H1 (cell line): ENCODE measurements around the gene BARHL1. TPM values are rescaled to one million over a fixed set of nuclear protein-coding genes. Genes with fewer than 3 reads are reported as not detected.

ENCODE experiments used
- CTCF ChIA-PET: fragments of 300-600 bp; sonication (Branson Sonifier 250); formaldehyde crosslinking; loops from one replicate; lab custom pipeline; 2021; ENCODE audit not compliant: partially characterized antibody; lab: Charles Lee
- POLR2A ChIA-PET: fragments of 300-600 bp; sonication (Branson Sonifier 250); formaldehyde crosslinking; loops from one replicate; lab custom pipeline; 2021; ENCODE audit warnings: inconsistent platforms; ENCODE audit not compliant: partially characterized antibody; lab: Charles Lee
- DNase-seq, 2 experiments: peaks; one replicate each; pipeline versions ENCODE4 v3.0.0 to v3.0.0-alpha.2; 2010 to 2022; ENCODE audit warnings: low spot score in 2 of 2, low read depth in 1 of 2, mixed read lengths in 1 of 2
- FAIRE-seq: peaks from 2 replicates; lab custom pipeline; 2011; peaks lifted over from hg19 to GRCh38; lab: Jason Lieb, UNC
- H2AFZ ChIP-seq: 2 replicates; pipeline ENCODE4 v1.8.1; 2012; ENCODE audit warnings: low read length, inconsistent platforms
- H2AK5ac ChIP-seq: 2 replicates; pipeline ENCODE4 v1.6.1; 2013; ENCODE audit warnings: low read depth, low read length
- H2BK120ac ChIP-seq: replicated peaks from 2 replicates; pipeline ENCODE3; 2013; ENCODE audit warnings: low read depth, low read length, inconsistent platforms
- H2BK12ac ChIP-seq: 2 replicates; pipeline ENCODE4 v1.6.1; 2013; ENCODE audit warnings: low read depth, low read length
- H2BK15ac ChIP-seq: 2 replicates; pipeline ENCODE4 v1.6.1; 2013; ENCODE audit warnings: low read length
- H2BK20ac ChIP-seq: 2 replicates; pipeline ENCODE4 v1.6.1; 2013; ENCODE audit warnings: low read length
- H2BK5ac ChIP-seq: 2 replicates; pipeline ENCODE4 v1.6.1; 2013; ENCODE audit warnings: low read depth, low read length
- H3K14ac ChIP-seq: 2 replicates; pipeline ENCODE4 v1.6.1; 2013; ENCODE audit warnings: inconsistent platforms; ENCODE audit not compliant: insufficient read length
- H3K18ac ChIP-seq: 2 replicates; pipeline ENCODE4 v1.6.1; 2013; ENCODE audit warnings: low read length; ENCODE audit errors: extremely low read depth
- H3K23ac ChIP-seq: 2 replicates; pipeline ENCODE4 v1.6.1; 2013; ENCODE audit warnings: inconsistent platforms; ENCODE audit not compliant: insufficient read length
- H3K23me2 ChIP-seq: 2 replicates; pipeline ENCODE4 v1.6.1; 2013; ENCODE audit warnings: low read depth, low read length
- H3K27ac ChIP-seq: 2 replicates; pipeline ENCODE4 v1.6.1; 2011; ENCODE audit warnings: low read depth, low read length, inconsistent platforms
- H3K27me3 ChIP-seq, 4 experiments: replicated peaks in 1 of 4; 1 replicate in 1 of 4; 2 replicates in 3 of 4; pipeline versions ENCODE4 v1.6.1 to v1.8.1; 2011 to 2013; ENCODE audit warnings: low read length in 3 of 4, mild to moderate bottlenecking in 3 of 4, inconsistent platforms in 2 of 4, mixed read lengths in 2 of 4, moderate library complexity in 1 of 4; ENCODE audit not compliant: control insufficient read depth in 3 of 4, insufficient read depth in 3 of 4; ENCODE audit errors: extremely low read depth in 1 of 4
- H3K36me3 ChIP-seq, 4 experiments: 2 replicates each; pipeline versions ENCODE4 v1.6.1 to v1.8.1; 2011 to 2013; ENCODE audit warnings: mild to moderate bottlenecking in 4 of 4, low read length in 3 of 4, moderate library complexity in 2 of 4, control low read depth in 1 of 4, inconsistent platforms in 1 of 4; ENCODE audit not compliant: insufficient read depth in 4 of 4, control insufficient read depth in 2 of 4
- H3K4ac ChIP-seq: replicated peaks from 2 replicates; pipeline ENCODE3; 2013; ENCODE audit warnings: low read length, low read depth, mixed read lengths, inconsistent platforms; ENCODE audit not compliant: insufficient read length
- H3K4me1 ChIP-seq, 4 experiments: replicated peaks in 1 of 4; 1 replicate in 1 of 4; 2 replicates in 3 of 4; pipeline versions ENCODE4 v1.6.1 to v1.8.1; 2011 to 2013; ENCODE audit warnings: low read length in 3 of 4, inconsistent platforms in 2 of 4, mixed read lengths in 1 of 4; ENCODE audit not compliant: insufficient read depth in 4 of 4, control insufficient read depth in 3 of 4
- H3K4me2 ChIP-seq, 2 experiments: 2 replicates each; pipeline versions ENCODE4 v1.6.1 to v1.8.1; 2011 to 2013; ENCODE audit warnings: low read depth in 2 of 2, low read length in 2 of 2, control low read depth in 1 of 2, inconsistent platforms in 1 of 2, mild to moderate bottlenecking in 1 of 2; ENCODE audit not compliant: insufficient read depth in 1 of 2
- H3K4me3 ChIP-seq, 4 experiments: fragments of 200-600, 300-600 bp in 1 of 4; sonication (generic), shearing (Covaris generic), sonication (Bioruptor Twin) in 1 of 4; 2 replicates each; pipeline versions ENCODE4 v1.5.1 to v1.8.1; 2011 to 2016; ENCODE audit warnings: low read length in 4 of 4, low read depth in 3 of 4, control low read depth in 2 of 4, inconsistent platforms in 2 of 4, mild to moderate bottlenecking in 2 of 4, mixed read lengths in 1 of 4, moderate library complexity in 1 of 4; ENCODE audit not compliant: insufficient read depth in 2 of 4; ENCODE audit errors: extremely low read depth in 1 of 4
- H3K56ac ChIP-seq: replicated peaks from 2 replicates; pipeline ENCODE3; 2013; ENCODE audit warnings: low read depth, mild to moderate bottlenecking, mixed read lengths, low read length, inconsistent platforms; ENCODE audit not compliant: insufficient read length
- H3K79me1 ChIP-seq: 2 replicates; pipeline ENCODE4 v1.6.1; 2013; ENCODE audit warnings: low read depth, low read length, control low read depth
- H3K79me2 ChIP-seq, 2 experiments: 2 replicates each; pipeline versions ENCODE4 v1.6.1 to v1.8.1; 2012 to 2013; ENCODE audit warnings: low read length in 2 of 2, mild to moderate bottlenecking in 2 of 2, inconsistent platforms in 1 of 2; ENCODE audit not compliant: insufficient read depth in 2 of 2, control insufficient read depth in 1 of 2
- H3K9ac ChIP-seq, 4 experiments: replicated peaks in 1 of 4; 1 replicate in 1 of 4; 2 replicates in 3 of 4; pipeline versions ENCODE4 v1.6.1 to v1.8.1; 2011 to 2013; ENCODE audit warnings: low read depth in 3 of 4, low read length in 3 of 4, control low read depth in 2 of 4, mild to moderate bottlenecking in 2 of 4, moderate library complexity in 2 of 4, inconsistent platforms in 1 of 4; ENCODE audit errors: extremely low read depth in 1 of 4
- H3K9me3 ChIP-seq, 2 experiments: 2 replicates each; pipeline versions ENCODE4 v1.6.1 to v1.8.1; 2012 to 2013; ENCODE audit warnings: mild to moderate bottlenecking in 2 of 2, moderate library complexity in 2 of 2, control low read depth in 1 of 2, inconsistent platforms in 1 of 2, low read depth in 1 of 2, low read length in 1 of 2, mixed read lengths in 1 of 2; ENCODE audit not compliant: insufficient read depth in 2 of 2
- H4K20me1 ChIP-seq, 2 experiments: replicated peaks in 1 of 2; 2 replicates each; pipeline versions ENCODE3 to v1.8.1; 2011 to 2013; ENCODE audit warnings: inconsistent platforms in 2 of 2, low read length in 2 of 2, mild to moderate bottlenecking in 1 of 2; ENCODE audit not compliant: insufficient read depth in 2 of 2, control insufficient read depth in 1 of 2
- H4K5ac ChIP-seq: 2 replicates; pipeline ENCODE4 v1.6.1; 2013; ENCODE audit warnings: low read length, low read depth, mixed read lengths, inconsistent platforms; ENCODE audit not compliant: insufficient read length
- H4K8ac ChIP-seq: 2 replicates; pipeline ENCODE4 v1.8.0; 2013; ENCODE audit warnings: mild to moderate bottlenecking, moderate library complexity, low read length, inconsistent platforms; ENCODE audit not compliant: insufficient read depth; ENCODE audit errors: extremely low read depth
- H4K91ac ChIP-seq: replicated peaks from 2 replicates; pipeline ENCODE3; 2013; ENCODE audit warnings: low read length, mixed read lengths, inconsistent platforms; ENCODE audit not compliant: insufficient read length
- BCL11A ChIP-seq, 2 experiments: IDR thresholded peaks; one replicate each; pipeline ENCODE4 v1.6.1; 2011; ENCODE audit warnings: low read depth in 2 of 2, low read length in 2 of 2, mild to moderate bottlenecking in 2 of 2
- CBX5 ChIP-seq: fragments of 300-800, 300-1000 bp; sonication (generic); IDR thresholded peaks from 2 replicates; pipeline ENCODE4 v1.7.1; 2016; ENCODE audit warnings: antibody characterized with exemption, low read length, low read depth
- KDM4A ChIP-seq: IDR thresholded peaks from one replicate; pipeline ENCODE4 v1.7.1; 2012; ENCODE audit warnings: low read depth, mild to moderate bottlenecking, moderate library complexity, low read length, inconsistent platforms; ENCODE audit not compliant: severe bottlenecking
- SRF ChIP-seq: IDR thresholded peaks from 2 replicates; pipeline ENCODE4 v1.6.1; 2011; ENCODE audit warnings: mild to moderate bottlenecking, low read depth, low read length, moderate library complexity
- TBP ChIP-seq: IDR thresholded peaks from 2 replicates; pipeline ENCODE4 v1.6.1; 2011; ENCODE audit warnings: low read depth, low read length, improper control_type of control experiment
- TCF12 ChIP-seq: IDR thresholded peaks from 2 replicates; pipeline ENCODE4 v1.6.1; 2011; ENCODE audit warnings: low read depth, mild to moderate bottlenecking, low read length
- WGBS, 2 experiments: shearing (Covaris generic) in 1 of 2; methylation state at CpG; one replicate each; pipeline versions ENCODE4 v1.1.6 to v1.1.7; 2013 to 2015; ENCODE audit warnings: low lambda C conversion rate in 2 of 2, mixed read lengths in 2 of 2, inconsistent platforms in 1 of 2, low coverage in 1 of 2, missing lambda C conversion rate in 1 of 2; ENCODE audit not compliant: insufficient replicate concordance in 2 of 2, insufficient coverage in 1 of 2, insufficient read length in 1 of 2; ENCODE audit errors: extremely low coverage in 1 of 2, missing lambda C conversion rate in 1 of 2; 5-methylcytosine and 5-hydroxymethylcytosine counted together
- polyA plus RNA-seq, 7 experiments: library from polyadenylated mRNA; depleted of rRNA in 3 of 7; stranded (reverse) in 5 of 7; unstranded in 2 of 7; fragments of >200 nt in 5 of 7; fragments of 200-250 nt in 2 of 7; gene quantifications; 1 replicate in 5 of 7; 2 replicates in 1 of 7; 4 replicates in 1 of 7; pipeline versions ENCODE4 v1.2.1 to v1.2.3, GENCODE V29; 2011 to 2013; ENCODE audit warnings: missing spikeins in 2 of 7, mixed read lengths in 2 of 7
- total RNA-seq: library from RNA; stranded (reverse); fragmentation: NEBNext Ultra II Directional; extraction: Animal tissue kit (Norgen Biotek cat#: 25700); gene quantifications from 2 replicates; pipeline ENCODE4 v1.2.1, GENCODE V29; 2021

The BARHL1 gene
- total and polyA plus RNA-seq, 2 of the 8 experiments (the other 6 are each of a cell fraction or from before 2014, with no cell fraction given): not detected

- 90% methylated on average over 13 of the region's 13 CpGs; no CpG with 5 or more reads in 1 of the 2 experiments for WGBS, 2 experiments
- Histone ChIP-seq H2AK5ac (no peak overlapping the region), H3K79me2 (no peaks in the 10 kb centered on the region), H3K23ac (no peak overlapping the region), H4K91ac (no peak overlapping the region), H3K4ac (no peak overlapping the region), H2BK20ac (no peak overlapping the region), H3K4me1 (peaks cover 3 to 24% (median 15%) of the 10 kb centered on the region in 4 experiments), H3K9me3 (no peaks in the 10 kb centered on the region), H3K36me3 (peaks cover 0 to 4% (median 0%) of the 10 kb centered on the region in 4 experiments; a peak in 2 of 8 replicates), H3K14ac (no peak overlapping the region), H3K23me2 (peaks cover 15% of the 10 kb centered on the region; the same call in 1 of the 2 replicates), H3K4me3 (no peak overlapping the region), H3K79me1 (no peaks in the 10 kb centered on the region), H3K4me2 (no peak overlapping the region), H4K20me1 (peaks cover 0 to 7% of the 10 kb centered on the region in 2 experiments), H3K18ac (no peak overlapping the region), H3K27ac (no peak overlapping the region), H4K8ac (no peak overlapping the region), H2BK15ac (no peak overlapping the region), H3K9ac (no peak overlapping the region), H2BK5ac (no peak overlapping the region), H3K27me3 (peaks cover 6 to 16% (median 13%) of the 10 kb centered on the region in 4 experiments), H2AFZ (no peak overlapping the region), H3K56ac (no peak overlapping the region), H2BK12ac (no peak overlapping the region), H4K5ac (no peak overlapping the region), H2BK120ac (no peak overlapping the region)
- DNase-seq: no peak
- CTCF ChIA-PET: interaction anchor here (0.6 to 1.2 kb wide), 3 partner anchors 8 to 56 kb away, joined by 3 read pairs; no protein-coding TSS in a partner anchor
- no peak for FAIRE-seq
- POLR2A ChIA-PET: interaction anchor here (0.6 kb wide), 1 partner anchor 75 kb away, joined by 3 read pairs; the partner anchor contains the start of genes DDX31 and GTF3C4
- TF ChIP-seq SRF (no peak), KDM4A (no peak), TBP (no peak), CBX5 (no peak), BCL11A (IDR thresholded peaks at IDR 0.05; ENCODE audit: low read depth in 2 of 2, low read length in 2 of 2) (no peak), TCF12 (no peak)
Observed at GRCh38 chr9:132594412-132594811, 12.0 kb downstream of the BARHL1 start.
